NT2/D1 (cell line): ENCODE measurements around the gene FBXL17.

ENCODE experiments used
- SUZ12 ChIP-seq: IDR thresholded peaks from 2 replicates; pipeline ENCODE4 v1.6.1; 2011; ENCODE audit not compliant: insufficient read length, insufficient read depth; ENCODE audit errors: extremely low read depth
- YY1 ChIP-seq: IDR thresholded peaks from 2 replicates; pipeline ENCODE4 v1.6.1; 2011; ENCODE audit not compliant: insufficient read length, insufficient read depth

DNA sequence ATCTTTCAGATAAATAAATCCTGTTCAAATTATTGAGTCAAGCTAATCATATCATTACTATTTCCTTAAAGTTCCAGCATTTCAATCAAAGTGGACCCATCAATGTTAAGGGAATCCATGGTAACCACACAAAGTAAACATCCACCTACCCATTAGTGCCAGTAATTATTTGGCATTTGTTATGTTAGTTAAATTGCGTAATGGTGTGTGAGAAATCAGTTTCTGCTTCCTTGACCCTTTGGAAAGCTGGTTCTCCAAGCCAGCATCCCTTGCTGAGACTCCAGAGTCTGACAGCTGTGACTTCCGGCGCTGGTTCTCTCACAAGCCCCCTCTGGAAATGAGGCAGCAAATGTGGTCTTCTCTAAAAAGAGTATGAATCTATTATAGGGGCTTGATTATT is 402.6 kb downstream of the FBXL17 start:
- TF ChIP-seq SUZ12 (no peak), YY1 (no peak)
